Memory B cell (primary cell): ENCODE measurements around the gene TEK.

ENCODE experiments used
- ATAC-seq: fragments of 150-1000 bp; cut with Tn5 transposase; 2 replicates; pipeline ENCODE4 v1.10.0; 2021; ENCODE audit warnings: low read depth, mild to moderate bottlenecking, moderate library complexity
- DNase-seq, 2 donors: peaks; one replicate each; pipeline ENCODE4 v3.0.0; 2022; ENCODE audit warnings: low spot score in 2 of 2
- H3K27ac Mint-ChIP-seq: one replicate; pipeline ENCODE4 v1.8.0; 2022; ENCODE audit warnings: mild to moderate bottlenecking, moderate library complexity, mixed read lengths
- H3K27me3 Mint-ChIP-seq: one replicate; pipeline ENCODE4 v1.8.0; 2022; ENCODE audit warnings: mixed read lengths
- H3K36me3 Mint-ChIP-seq: one replicate; pipeline ENCODE4 v1.8.0; 2022; ENCODE audit warnings: mild to moderate bottlenecking, mixed read lengths
- H3K4me1 Mint-ChIP-seq: one replicate; pipeline ENCODE4 v1.8.0; 2022; ENCODE audit warnings: mixed read lengths
- H3K4me3 Mint-ChIP-seq: one replicate; pipeline ENCODE4 v1.8.0; 2022; ENCODE audit warnings: mild to moderate bottlenecking, moderate library complexity, mixed read lengths
- H3K9me3 Mint-ChIP-seq: one replicate; pipeline ENCODE4 v1.8.0; 2022; ENCODE audit warnings: mixed read lengths

The TEK gene

DNA sequence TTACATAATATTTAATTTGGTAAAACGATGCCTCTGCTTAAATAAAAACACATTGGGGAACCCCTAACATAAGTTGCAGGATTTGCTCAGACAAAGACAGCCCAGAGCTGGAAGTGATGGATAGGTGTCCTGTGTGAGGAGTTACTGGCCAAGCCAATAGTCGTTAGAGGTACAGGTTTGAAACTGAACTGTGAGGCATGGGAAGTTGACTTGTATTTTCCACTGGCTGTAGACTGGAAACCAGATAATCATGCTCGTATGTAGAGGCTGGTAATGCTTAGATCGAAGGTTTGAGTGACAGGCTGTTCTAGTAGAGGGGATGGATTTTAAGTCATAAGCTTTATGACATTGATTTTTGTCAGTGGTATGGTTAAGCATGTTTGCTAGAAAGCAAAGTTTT lies 24.8 kb downstream of the TEK start:
- Mint-ChIP-seq H3K27ac (no peak overlapping the region), H3K9me3 (no peaks in the 10 kb centered on the region), H3K4me3 (no peak overlapping the region), H3K36me3 (no peaks in the 10 kb centered on the region), H3K27me3 (peaks cover 1% of the 10 kb centered on the region), H3K4me1 (no peaks in the 10 kb centered on the region)
- ATAC-seq (no peak), DNase-seq (no peak)

DNA sequence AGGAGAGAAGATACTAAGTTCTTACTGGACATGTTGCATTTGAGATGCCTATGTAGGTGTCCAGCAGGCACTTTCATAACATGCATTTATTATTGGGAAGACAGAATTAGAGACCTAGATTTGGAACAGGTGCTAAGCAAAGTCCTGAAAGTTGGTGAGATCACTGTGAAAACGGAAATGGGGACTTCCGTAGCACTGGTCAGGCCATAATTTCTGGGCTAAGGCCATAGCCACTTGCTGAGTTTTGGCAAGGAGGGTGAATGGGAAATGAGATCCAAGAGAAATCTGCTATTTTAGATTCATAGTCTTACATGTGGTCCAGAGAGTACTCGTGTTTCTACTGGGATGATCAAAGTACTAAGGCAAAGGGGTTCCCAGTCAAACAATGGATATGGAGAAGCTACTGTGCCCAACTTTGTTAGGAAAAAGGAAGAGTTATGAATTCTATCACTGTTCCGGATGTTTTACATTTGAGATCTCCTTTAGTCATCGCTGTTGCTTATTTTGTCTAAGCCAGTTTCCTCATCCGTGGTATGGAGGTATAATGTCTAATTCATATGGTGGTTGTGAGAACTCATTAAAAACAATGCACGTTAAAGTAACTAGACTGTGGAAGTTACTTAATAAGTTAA lies 33.4 kb downstream of the TEK start:
- H3K9me3 Mint-ChIP-seq, result no peaks in the 10 kb centered on the region
- no peaks in the 10 kb centered on the region for H3K36me3 Mint-ChIP-seq
- ATAC-seq (no peak), DNase-seq (no peak)
- H3K4me3 Mint-ChIP-seq, result no peak overlapping the region
- H3K27me3 Mint-ChIP-seq, result peaks cover 4% of the 10 kb centered on the region
- H3K27ac Mint-ChIP-seq, result no peak overlapping the region
- no peaks in the 10 kb centered on the region for H3K4me1 Mint-ChIP-seq

GRCh38 chr9:27145143-27145542 lies 36.1 kb downstream of the TEK start:
- ATAC-seq (no peak), DNase-seq (no peak)
- no peak overlapping the region for H3K4me3 Mint-ChIP-seq
- no peaks in the 10 kb centered on the region for H3K4me1 Mint-ChIP-seq
- H3K36me3 Mint-ChIP-seq, result no peaks in the 10 kb centered on the region
- no peaks in the 10 kb centered on the region for H3K9me3 Mint-ChIP-seq
- no peak overlapping the region for H3K27ac Mint-ChIP-seq
- H3K27me3 Mint-ChIP-seq, result peaks cover 4% of the 10 kb centered on the region

DNA sequence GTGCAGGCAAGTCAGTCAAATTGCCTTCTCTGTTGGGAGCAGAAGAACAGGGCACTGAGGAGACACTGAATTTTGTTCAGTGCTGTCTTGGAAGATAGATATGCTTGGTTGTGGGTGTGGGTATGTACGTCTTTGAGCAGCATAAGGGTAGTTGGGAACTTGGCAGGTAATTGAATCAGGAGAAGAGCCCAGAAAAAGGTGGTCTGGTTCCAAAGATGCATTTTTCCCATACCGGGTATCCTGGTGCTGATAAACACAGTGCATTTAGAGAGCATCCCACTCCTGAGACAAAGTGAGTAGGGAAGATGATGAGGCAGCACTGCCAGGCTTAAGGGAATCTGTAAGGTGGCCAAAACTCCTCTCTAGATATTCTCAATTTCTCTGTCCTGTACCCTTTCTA lies 40.6 kb downstream of the TEK start:
- Mint-ChIP-seq H3K36me3 (no peaks in the 10 kb centered on the region), H3K27me3 (no peaks in the 10 kb centered on the region), H3K4me3 (no peak overlapping the region), H3K27ac (no peak overlapping the region), H3K4me1 (no peaks in the 10 kb centered on the region), H3K9me3 (no peaks in the 10 kb centered on the region)
- no peak for DNase-seq
- no peak for ATAC-seq

DNA sequence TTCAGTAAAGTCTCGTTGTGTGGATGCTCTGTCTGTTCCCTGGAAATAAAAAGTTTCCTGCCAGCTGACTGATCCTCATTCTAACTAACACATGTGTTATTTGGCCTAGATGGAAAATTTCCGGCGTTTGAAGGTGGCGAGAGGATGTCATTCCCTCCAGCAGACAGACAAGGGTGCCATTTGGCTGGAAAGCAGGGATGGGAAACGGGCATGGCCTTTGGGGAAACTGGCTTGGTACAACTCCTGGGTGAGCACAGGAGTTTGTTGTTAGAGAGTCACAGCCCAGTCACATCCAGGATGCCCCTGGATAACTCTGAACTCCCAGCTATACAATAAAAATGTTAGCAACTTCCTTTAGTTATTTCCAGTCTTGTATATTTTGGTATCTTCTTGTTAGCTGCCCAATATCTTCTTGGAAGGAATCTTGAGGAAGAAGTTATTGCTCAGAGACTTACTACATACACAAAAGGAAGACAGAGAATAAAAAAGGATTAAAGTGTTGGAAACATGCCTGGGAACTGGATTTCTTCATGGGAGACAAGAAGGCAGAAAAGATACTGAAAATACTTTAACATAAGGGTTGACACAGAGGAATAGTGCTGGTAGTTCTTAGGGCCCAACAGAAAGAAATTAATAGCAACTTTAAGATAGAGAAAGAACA lies 41.9 kb downstream of the TEK start:
- ATAC-seq (no peak), DNase-seq (no peak)
- no peaks in the 10 kb centered on the region for H3K4me1 Mint-ChIP-seq
- no peak overlapping the region for H3K27ac Mint-ChIP-seq
- H3K4me3 Mint-ChIP-seq, result no peak overlapping the region
- no peaks in the 10 kb centered on the region for H3K9me3 Mint-ChIP-seq
- no peaks in the 10 kb centered on the region for H3K36me3 Mint-ChIP-seq
- H3K27me3 Mint-ChIP-seq, result peaks cover 3% of the 10 kb centered on the region

GRCh38 chr9:27151693-27152404 lies 42.8 kb downstream of the TEK start:
- no peak for DNase-seq

DNA sequence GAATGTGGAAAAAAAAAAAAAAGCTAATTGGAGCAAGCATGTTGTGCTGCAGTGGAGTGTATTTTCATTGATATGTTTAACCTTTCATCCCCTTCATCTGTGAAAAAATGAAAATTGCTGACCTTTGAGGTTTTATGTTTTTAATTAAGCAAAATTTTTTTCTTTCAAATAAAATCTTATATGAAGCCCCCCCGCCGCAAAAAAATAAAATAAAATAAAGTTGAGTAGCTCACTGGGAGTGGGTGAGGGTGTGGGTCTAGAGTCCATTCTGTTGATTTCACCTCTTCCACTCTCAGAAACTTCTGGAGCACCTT lies 43.3 kb downstream of the TEK start:
- H3K4me3 Mint-ChIP-seq, result no peak overlapping the region
- H3K9me3 Mint-ChIP-seq, result no peaks in the 10 kb centered on the region
- H3K4me1 Mint-ChIP-seq, result no peaks in the 10 kb centered on the region
- H3K27ac Mint-ChIP-seq, result no peak overlapping the region
- no peak for ATAC-seq
- H3K27me3 Mint-ChIP-seq, result peaks cover 3% of the 10 kb centered on the region
- DNase-seq, result no peak
- no peaks in the 10 kb centered on the region for H3K36me3 Mint-ChIP-seq

More at GRCh38 chr9:27151693-27152404, 42.8 kb downstream of the TEK start:
- Mint-ChIP-seq H3K27me3 (peaks cover 3% of the 10 kb centered on the region), H3K27ac (no peak overlapping the region), H3K4me1 (no peaks in the 10 kb centered on the region), H3K36me3 (no peaks in the 10 kb centered on the region), H3K4me3 (no peak overlapping the region), H3K9me3 (no peaks in the 10 kb centered on the region)
- no peak for ATAC-seq

GRCh38 chr9:27154908-27155307 lies 45.9 kb downstream of the TEK start:
- H3K4me3 Mint-ChIP-seq, result no peak overlapping the region
- DNase-seq (no peak), ATAC-seq (no peak)
- H3K27me3 Mint-ChIP-seq, result peaks cover 3% of the 10 kb centered on the region
- H3K36me3 Mint-ChIP-seq, result no peaks in the 10 kb centered on the region
- H3K27ac Mint-ChIP-seq, result no peak overlapping the region
- no peaks in the 10 kb centered on the region for H3K4me1 Mint-ChIP-seq
- no peaks in the 10 kb centered on the region for H3K9me3 Mint-ChIP-seq

GRCh38 chr9:27157097-27157496 lies 48.1 kb downstream of the TEK start:
- no peak overlapping the region for H3K4me3 Mint-ChIP-seq
- H3K27me3 Mint-ChIP-seq, result peaks cover 5% of the 10 kb centered on the region
- DNase-seq (no peak), ATAC-seq (no peak)
- no peaks in the 10 kb centered on the region for H3K36me3 Mint-ChIP-seq
- H3K4me1 Mint-ChIP-seq, result no peaks in the 10 kb centered on the region
- H3K9me3 Mint-ChIP-seq, result no peaks in the 10 kb centered on the region
- H3K27ac Mint-ChIP-seq, result no peak overlapping the region

- no peak for DNase-seq
- H3K27ac Mint-ChIP-seq, result no peak overlapping the region
- H3K4me1 Mint-ChIP-seq, result no peaks in the 10 kb centered on the region
- H3K4me3 Mint-ChIP-seq, result no peak overlapping the region
- ATAC-seq, result no peak
- H3K27me3 Mint-ChIP-seq, result peaks cover 5% of the 10 kb centered on the region
- H3K36me3 Mint-ChIP-seq, result no peaks in the 10 kb centered on the region
- H3K9me3 Mint-ChIP-seq, result no peaks in the 10 kb centered on the region
These were observed 48.7 kb downstream of the TEK start for GRCh38 chr9:27157736-27158135.

DNA sequence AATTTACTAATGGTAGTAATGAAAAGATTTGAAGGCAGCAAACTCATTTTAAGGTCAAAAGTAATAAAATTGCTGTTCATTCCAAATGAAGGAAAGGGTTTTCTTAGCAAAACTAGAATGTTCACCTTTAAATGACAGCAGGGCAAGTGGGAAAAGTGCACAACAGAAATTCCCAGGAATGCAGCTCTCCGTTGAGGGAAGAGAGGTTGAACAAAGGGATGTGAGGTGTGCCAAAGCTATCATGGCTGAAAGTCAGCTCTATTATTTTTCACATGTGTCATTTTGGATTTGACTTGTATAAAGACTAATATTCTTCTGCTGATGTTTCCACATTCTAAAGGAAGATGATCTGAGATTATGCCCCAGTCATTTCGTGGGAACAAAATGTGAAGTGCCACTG lies 51.6 kb downstream of the TEK start:
- Mint-ChIP-seq H3K27ac (no peak overlapping the region), H3K36me3 (no peaks in the 10 kb centered on the region), H3K9me3 (no peaks in the 10 kb centered on the region), H3K27me3 (peaks cover 6% of the 10 kb centered on the region), H3K4me1 (no peaks in the 10 kb centered on the region), H3K4me3 (no peak overlapping the region)
- no peak for DNase-seq
- ATAC-seq, result no peak

DNA sequence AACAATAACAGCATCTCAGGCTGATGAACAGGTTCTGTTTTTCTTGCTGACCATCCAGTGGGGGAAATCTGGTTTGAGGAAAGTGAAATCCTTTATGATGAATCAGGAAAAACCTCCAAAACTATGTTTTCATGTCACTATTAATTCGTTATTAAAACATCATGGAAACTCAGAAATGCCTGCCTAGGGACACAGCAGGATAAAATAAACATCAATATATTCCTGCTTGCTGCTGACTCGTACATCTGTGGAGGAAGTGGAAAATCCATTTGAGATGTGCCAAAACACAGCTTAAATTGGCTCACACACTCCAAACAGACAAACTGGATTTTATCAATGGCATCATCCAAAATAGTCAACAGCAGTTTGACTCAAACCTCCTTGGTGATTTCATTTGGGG lies 53.0 kb downstream of the TEK start:
- H3K27ac Mint-ChIP-seq, result no peak overlapping the region
- no peak overlapping the region for H3K4me3 Mint-ChIP-seq
- H3K36me3 Mint-ChIP-seq, result no peaks in the 10 kb centered on the region
- H3K27me3 Mint-ChIP-seq, result peaks cover 6% of the 10 kb centered on the region
- H3K9me3 Mint-ChIP-seq, result no peaks in the 10 kb centered on the region
- no peak for ATAC-seq
- no peak for DNase-seq
- no peaks in the 10 kb centered on the region for H3K4me1 Mint-ChIP-seq

DNA sequence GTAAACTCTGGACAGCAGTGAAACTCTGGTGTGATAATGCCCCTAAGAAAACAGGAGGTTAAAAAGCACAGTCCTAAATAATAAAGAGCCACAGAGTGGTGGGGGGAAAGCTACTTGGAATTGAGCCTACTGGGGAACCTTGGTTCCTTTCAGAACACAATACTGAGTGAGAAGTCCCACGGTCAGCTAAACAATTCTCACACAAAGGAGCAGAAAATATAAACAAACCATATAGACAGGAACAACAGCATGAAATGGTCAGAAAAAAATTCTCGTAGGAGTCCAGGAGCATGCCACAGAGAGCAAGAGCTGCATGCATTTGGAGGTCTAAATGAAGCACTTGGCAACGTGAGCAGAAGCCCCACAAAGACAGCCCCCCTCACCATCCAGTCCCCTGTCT lies 56.0 kb downstream of the TEK start:
- H3K4me1 Mint-ChIP-seq, result no peaks in the 10 kb centered on the region
- peaks cover 3% of the 10 kb centered on the region for H3K36me3 Mint-ChIP-seq
- ATAC-seq (no peak), DNase-seq (no peak)
- H3K4me3 Mint-ChIP-seq, result no peak overlapping the region
- peaks cover 5% of the 10 kb centered on the region for H3K9me3 Mint-ChIP-seq
- no peak overlapping the region for H3K27ac Mint-ChIP-seq
- peaks cover 6% of the 10 kb centered on the region for H3K27me3 Mint-ChIP-seq

- Mint-ChIP-seq H3K4me1 (no peaks in the 10 kb centered on the region), H3K27me3 (peaks cover 6% of the 10 kb centered on the region), H3K36me3 (peaks cover 3% of the 10 kb centered on the region), H3K9me3 (peaks cover 5% of the 10 kb centered on the region), H3K27ac (no peak overlapping the region), H3K4me3 (no peak overlapping the region)
- DNase-seq (no peak), ATAC-seq (no peak)
These were observed 56.6 kb downstream of the TEK start for GRCh38 chr9:27165670-27166069.

DNA sequence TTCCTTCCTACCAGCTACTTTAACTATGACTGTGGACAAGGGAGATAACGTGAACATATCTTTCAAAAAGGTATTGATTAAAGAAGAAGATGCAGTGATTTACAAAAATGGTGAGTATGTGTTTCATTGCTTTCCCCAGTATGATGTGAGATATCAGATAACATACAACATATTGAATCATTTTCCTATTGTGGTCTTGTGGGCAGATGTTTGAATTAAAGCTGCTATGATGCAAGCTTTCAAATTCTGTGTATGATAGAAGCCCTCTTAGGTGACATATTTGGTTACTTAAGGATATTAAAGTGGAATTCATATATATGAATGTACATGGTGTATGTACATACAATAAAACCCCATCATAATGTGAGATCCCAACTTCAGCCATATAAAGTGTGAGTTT lies 59.5 kb downstream of the TEK start:
- Mint-ChIP-seq H3K4me1 (no peaks in the 10 kb centered on the region), H3K27me3 (no peaks in the 10 kb centered on the region), H3K36me3 (peaks cover 3% of the 10 kb centered on the region), H3K27ac (no peak overlapping the region), H3K9me3 (peaks cover 5% of the 10 kb centered on the region), H3K4me3 (no peak overlapping the region)
- DNase-seq (no peak), ATAC-seq (no peak)
